ENCODE results near the gene GCNA.

GCNA gene, protein sequence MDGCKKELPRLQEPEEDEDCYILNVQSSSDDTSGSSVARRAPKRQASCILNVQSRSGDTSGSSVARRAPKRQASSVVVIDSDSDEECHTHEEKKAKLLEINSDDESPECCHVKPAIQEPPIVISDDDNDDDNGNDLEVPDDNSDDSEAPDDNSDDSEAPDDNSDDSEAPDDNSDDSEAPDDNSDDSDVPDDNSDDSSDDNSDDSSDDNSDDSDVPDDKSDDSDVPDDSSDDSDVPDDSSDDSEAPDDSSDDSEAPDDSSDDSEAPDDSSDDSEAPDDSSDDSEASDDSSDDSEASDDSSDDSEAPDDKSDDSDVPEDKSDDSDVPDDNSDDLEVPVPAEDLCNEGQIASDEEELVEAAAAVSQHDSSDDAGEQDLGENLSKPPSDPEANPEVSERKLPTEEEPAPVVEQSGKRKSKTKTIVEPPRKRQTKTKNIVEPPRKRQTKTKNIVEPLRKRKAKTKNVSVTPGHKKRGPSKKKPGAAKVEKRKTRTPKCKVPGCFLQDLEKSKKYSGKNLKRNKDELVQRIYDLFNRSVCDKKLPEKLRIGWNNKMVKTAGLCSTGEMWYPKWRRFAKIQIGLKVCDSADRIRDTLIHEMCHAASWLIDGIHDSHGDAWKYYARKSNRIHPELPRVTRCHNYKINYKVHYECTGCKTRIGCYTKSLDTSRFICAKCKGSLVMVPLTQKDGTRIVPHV

DNA sequence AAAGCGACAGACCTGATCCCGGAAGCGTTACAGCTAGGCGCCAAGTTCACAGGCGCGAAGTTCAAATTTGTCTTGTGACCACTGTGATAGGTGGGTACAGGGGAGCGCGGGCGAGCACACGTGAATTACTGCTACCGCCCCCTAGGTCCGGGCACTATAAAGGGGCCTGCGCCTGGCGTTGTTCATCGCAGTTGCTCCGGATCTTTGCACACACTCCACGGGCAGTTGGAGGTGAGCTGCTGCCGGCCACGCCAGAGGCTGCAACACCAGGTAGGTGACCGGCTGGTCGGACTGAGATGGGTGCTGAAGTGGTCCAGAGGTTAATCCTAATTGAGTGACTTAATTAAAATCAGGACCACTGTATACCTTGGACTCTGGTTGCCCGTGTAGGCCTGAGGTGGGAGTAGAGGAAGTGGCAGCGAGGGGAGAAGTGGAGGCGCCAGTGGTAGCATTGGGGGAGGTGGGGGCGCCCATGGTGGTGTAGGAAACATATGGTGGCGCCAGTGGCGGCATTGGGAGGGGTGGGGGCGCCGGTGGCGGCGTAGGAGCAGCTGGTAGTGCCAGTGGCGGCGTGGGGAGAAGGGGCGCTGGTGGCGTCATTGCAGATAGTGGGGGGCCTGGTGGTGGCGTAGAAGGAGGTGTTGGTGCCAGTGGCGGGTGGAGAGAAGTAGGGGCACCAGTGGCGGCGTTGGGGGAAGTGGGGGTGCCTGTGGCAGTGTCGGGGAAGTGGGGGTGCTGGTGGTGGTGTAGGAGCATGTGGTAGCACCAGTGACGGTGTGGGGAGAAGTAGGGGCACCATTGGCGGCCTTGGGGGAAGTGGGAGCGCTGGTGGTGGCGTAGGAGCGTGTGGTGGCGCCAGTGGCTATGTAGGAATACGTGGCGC, at the start of gene GCNA:
TSS of gene GCNA (plus strand) at position 185 of the 883 bp plus-strand sequence. CDS start 2,385 bp downstream, outside the sequence.
- DNase-seq: no peak

DNA sequence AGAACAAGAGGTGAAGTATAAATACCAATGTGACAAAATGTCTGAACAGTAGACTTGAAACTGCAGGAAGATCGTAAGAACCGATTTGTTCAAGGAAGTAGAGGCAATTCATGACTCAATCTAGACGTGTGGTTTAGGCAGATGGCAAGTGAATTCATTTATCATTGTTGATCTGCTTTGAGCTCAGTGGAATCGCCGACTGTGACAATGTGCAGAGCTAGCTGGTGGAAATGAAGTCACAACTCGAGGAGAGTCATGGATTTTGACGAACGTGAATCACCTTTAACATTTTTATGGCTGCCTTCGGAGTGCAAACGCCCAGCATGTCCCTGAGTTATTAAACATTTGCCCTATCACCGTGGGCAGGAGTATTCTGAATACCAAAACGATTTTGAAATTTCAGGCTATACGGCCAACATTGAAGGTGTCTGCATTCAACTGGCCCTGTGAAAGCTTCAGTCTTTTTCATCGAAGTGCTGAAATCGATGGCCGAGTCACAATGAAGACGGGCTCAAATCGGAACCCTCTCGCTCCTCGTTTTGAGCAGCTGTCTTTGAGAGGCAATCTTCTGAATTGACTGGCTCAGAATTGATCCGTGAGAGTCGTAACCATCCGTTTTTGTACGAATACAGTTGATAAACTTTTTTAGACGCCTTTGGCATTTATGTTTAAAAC, 46.0 kb upstream of the GCNA start:
- DNase-seq: no peak

DNA sequence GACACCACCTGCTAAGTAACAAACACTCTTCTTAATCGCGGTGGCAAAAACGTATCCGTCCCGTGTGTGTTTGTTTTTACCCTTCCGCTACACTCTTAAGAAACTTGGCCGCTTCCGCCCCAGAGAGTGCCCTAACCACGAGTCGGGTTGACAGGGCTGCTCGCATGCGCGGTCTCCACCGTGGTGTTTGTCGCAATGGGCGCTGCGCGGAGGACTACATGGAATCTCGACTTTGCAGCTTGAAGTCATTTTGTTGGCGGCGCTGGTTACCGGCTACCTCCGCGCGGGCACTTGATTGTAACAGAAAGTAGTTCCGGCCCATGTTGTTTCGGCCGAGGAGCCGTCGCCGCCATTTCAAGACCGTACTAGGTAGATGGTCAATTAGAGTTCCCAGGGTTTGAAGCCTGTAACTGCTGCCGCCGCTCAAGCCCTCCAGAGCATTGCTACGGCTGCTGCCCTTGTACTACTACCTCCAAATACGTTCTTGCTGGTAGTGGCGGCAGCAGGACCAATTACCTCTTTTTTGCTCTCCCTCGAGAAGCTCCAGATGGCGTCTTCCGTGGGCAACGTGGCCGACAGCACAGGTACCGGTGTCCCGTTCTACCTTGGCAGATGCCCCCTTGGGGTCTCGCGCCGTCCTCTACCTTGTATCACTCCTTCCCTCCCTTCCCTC, 45.3 kb upstream of the GCNA start, which contains the start of gene OGT:
TSS of gene OGT (plus strand) at position 352 of the 673 bp plus-strand sequence. CDS start at position 548, 196 bp downstream.
- DNase-seq: peak; percentile 96

DNA sequence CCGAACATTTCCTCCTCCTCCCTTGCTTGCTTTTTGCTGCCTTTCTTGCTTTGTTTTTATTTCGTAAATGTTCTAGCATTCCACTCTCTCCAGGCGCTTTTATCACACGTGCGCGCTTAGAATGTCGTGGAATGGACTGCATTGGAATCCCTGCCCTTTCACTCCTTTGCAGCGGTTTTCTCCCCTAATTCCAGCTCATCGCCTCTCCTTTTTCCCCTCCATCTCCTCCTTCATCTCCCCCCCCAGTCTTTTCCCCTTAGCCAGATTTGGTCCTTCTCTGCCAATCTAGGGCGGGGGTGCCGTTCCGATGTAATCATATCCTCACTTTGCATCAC, 44.8 kb upstream of the GCNA start:
- DNase-seq: peak; percentile 49

DNA sequence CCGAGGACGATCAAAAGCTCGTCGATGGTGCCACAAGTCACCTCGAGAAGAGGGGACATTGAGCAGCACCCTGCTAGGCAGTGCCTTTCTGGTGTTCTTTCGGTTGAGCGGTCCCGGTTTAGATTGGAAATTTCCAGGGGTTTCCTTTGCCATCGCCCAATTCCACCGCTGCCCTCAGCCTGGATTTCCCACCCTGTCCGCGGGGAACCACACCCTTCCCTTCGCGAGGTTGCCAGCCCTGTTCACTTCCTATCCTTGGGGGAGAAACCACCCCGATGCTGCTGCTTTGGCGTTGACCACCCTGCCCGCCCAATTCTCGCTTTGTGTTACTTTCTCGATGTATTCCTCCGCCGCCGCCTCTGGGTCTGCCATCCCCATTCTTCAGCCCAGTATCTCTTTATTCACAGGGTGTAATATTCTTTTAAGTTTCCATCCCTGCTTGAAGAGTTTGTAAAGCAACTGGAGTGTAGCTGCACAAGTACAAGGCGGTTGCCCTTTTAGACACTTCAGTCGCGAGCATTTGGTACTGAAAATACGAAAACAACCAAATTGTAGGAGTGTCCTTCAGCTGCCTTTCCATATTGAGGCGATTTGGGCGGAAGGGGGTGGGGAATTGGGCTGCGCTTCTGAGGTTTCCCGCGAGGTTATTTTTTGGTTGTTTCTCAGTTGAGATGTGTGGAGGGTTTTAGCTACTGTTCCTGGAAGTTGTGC, 44.2 kb upstream of the GCNA start:
- peak; percentile 66 for DNase-seq

DNA sequence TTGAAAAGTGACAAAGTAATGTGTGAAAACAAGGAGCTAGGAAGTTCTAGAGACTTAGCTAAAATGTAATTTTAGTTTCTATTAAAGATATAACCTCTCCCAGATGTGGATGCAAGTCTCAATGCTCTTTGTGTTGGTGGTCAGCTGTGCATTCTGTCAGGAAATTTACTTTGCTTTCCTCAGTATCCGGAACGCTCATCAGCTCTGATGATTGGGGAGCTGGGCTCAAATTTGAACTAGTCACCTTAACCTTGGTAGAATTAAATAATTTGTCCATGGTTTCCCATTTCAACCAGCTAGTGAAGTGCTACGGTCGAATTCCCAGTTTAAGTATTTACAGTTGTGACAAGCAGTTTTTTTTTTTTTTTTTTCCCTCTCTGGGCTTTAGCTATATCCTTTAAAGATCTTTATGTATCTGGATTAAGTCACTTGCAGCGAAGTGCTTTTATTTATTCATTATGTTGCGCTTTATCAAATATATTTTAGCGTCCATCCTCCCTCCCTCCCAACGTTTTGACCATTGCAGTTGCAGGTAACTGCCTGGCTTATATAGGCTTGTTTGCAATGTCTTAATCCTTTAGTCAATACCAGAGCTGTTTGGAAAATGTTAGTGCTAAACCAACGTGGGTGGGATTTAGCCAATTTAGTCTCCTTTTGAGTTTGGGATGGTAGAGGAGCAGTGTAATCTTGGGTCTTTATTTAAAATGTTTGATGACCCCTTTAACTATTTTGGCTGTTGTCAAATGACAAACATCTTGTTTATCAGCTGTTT, 43.3 kb upstream of the GCNA start:
- DNase-seq: no peak

DNA sequence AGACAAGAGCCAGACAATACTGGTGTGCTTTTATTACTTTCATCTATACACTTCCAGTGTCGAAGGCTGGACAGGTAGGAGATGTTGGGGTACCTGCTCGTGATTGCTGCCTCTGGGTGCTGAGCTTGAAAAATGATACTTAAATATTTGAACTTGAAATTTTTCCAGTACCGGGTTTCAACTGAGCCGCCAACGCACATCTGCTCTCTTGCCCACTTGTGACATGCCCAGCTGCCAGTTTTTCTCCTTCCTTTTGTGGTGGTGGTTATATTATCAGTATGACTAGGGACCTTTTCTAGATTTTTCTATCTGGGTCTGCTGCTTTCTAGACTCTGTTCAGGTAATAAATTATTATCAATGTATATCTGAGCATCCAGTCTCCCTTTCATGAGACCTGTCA, 42.0 kb upstream of the GCNA start:
- DNase-seq: peak; percentile 28

DNA sequence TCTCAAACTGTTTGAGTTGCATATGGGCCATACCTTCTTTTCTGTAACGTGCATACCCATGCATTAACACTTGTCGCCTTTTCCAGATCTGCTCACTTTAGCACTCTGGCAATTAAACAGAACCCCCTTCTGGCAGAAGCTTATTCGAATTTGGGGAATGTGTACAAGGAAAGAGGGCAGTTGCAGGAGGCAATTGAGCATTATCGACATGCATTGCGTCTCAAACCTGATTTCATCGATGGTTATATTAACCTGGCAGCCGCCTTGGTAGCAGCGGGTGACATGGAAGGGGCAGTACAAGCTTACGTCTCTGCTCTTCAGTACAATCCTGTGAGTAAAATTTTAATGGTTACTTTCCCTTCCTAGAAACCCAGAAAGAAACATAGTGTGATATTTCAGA, 40.5 kb upstream of the GCNA start:
- DNase-seq: no peak

DNA sequence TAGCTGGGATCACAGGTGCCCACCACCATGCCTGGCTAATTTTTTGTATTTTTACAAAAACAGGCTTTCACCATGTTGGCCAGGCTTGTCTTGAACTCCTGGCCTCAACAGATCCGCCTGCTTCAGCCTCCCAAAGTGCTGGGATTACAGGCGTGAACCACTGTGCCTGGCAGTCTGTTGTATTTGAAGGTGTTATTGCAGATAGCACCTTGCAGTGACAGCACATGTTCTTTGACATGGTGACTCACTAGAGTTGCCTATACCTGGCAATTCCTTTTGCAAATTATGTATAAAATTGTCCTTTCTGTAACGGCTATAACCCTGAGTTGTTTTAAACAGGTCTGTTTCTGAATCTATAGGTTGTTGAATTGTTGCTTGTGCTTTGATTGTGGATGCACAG, 37.4 kb upstream of the GCNA start:
- DNase-seq: no peak

DNA sequence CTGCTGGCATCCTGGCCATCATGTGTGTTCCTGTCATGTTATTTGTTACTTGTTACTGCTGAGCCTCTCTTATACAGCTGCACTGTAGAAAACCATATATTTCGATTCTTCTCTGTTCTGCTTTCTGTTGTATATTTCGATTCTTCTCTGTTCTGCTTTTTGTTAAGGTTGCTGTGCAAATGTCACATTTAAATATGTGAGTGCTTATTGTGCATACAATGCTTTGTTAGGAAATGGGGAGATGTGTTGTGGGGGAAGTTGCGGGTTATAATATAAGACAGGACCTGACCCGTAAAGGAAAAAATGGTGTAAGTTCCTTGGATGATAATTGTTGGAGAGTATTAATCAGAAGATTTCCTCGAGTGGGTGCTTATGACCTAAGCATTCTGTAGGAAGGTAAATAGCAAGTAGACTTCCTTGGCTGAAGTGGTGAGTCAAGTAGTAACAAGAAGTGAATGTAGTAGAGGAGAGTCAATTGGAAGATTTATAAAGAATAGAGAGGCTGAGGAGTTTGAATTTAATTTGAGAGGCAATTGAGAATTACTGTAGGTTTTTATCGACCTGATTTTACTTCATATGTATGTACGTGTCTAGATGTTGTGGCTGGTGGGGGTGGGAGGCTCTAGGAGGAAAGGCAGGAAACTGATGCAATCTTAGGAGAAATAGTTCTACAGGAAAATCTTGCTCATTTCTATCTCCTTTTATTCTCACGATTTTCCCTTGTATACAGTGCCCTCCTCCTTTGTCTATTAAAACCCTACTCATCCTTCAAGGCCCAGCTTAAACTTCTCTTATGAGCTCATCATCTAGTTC, 36.8 kb upstream of the GCNA start:
- no peak for DNase-seq

DNA sequence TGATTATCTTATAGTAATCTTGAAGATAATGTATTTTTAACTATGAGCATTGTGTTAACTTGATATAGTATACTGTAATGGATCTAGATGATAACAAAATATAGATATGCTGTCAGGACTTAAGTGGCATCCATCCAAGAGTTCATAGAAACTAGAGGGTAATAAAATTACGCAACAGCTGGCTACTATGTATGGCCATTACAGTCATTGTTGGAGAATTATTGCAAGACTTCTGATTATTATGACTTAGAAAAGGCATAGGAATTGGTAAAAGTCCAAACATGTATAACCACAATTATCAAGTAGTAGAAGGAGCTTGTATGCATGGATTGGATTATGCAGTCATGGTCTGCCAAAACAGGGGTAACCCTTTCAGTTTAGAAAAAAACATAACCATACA, 35.8 kb upstream of the GCNA start:
- DNase-seq: no peak

DNA sequence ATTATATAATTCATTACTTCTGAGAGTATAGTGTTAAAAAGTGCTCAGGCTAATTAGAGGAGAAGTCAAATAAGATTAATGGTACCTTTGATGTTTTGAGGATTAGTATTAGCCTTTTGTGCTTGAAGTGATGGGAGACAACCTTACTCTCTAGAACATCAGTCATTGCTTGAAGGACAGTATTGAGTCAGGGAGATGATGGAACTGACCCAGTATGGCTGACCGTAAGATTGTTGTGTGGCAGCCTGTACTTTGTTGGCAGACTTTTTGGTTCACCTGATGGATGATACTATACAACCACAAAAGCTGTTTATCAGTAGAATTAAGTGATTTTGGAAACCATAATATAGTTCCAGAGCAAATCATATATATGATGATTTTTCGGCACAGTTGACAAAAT, 35.4 kb upstream of the GCNA start:
- DNase-seq: no peak

DNA sequence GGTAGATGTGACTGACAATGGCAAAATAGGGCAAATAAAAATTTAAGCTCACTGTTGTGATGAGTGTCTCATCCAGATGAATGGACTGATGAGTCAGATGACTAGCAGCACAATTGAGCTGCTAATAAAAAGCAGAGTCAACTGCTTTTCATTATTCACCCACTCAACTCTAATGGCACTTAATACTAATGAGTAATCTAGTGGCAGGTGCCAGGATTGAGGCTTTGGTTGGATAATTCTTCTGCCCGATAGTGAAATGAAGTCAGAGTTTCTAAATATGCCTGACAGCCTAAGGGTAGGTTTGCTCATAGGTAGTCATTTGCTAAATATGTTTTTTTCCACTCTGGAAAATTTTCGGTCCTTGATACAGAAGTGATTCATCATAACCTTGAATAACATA, 34.9 kb upstream of the GCNA start:
- DNase-seq: no peak

DNA sequence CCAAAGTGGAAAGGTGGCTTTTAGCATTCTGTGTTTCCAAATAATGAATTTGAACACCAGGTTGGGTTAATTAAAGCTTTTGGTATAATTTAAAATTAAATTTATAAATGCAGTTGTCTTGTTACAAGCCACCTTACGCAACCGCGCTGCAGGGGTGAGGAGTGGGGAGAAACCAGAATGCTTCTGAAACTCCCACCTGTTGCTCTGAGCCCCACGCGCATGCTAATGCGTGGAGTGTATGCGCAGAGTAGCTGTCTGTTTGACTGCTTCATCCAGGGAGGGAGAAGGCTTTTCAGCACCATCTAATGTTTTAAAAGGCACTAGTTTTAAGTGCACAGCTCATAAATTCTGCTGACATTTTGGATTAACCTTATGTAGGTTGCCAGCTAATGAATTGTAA, 32.9 kb upstream of the GCNA start:
- no peak for DNase-seq

DNA sequence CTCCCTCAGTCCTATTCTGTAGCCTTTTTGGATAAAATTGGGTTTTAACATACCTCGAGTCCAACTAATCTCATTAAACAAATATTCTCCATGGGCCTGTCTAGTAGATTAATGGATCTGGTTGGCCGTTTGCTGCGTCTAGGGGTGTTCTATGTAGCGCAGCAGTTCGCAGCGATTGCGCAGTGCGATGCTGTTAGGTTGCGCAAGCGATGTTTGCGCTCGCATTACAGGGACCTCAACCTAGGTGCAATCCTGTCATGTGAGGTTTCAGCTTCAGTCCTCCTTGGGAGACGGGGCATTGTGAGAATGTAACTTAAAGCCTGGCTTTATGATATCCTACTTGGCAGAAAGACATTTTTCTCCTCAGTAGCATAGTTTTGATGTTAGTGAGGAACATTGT, 31.4 kb upstream of the GCNA start:
- no peak for DNase-seq

DNA sequence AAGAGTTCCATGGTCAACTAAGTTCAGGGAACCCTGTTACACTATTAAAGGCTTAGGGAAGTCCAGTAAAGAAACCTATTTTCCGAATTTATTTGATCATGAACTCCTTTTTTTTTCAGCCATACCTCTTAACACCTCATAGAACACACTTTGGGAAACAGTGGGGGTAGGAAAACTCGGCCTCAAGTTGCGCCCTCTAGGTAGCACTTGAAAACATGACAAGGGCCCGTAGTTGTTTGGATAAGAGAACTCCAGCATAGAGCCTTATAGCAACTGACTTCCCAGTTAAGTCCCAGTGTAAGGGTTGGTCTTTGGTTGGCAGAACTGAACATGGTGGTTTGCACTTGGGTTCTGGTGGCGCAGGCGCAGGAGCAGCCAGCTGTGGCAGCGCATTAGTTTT, 30.9 kb upstream of the GCNA start:
- DNase-seq: no peak

DNA sequence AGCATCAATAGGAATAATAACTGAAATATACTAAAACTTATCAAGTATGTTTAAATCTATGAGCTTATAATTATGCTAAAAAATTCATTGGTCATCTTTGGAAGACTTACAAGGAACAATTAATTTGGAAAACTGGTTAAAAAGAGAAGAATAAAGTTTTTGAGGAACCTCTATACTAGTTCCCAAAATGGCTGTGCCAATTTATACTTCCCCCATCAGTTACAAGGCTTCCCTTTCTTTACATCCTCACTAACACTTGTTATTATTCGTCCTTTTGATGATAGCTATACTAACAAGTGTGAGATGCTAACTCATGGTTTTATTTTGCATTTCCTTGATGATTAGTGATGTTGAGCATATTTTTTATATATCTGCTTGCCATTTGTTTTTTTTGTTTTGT, 28.3 kb upstream of the GCNA start:
- DNase-seq: no peak

DNA sequence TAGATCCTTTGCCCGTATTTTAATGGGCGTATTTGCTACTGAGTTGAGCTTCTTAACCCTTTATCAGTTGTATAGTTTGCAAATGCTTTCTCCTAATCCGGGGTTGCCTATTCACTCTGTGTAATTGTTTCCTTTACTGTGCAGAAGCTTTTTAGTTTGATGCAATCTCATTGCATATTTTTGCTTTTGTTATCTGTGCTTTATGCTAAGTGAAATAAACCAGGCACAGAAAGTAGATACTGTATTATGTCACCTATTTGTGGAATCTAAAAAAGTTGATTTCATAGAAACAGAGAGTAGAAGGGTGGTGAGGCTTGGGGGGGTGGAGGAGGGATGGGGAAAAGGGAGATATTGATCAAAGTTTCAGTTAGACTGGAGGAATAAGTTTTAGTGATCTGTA, 27.7 kb upstream of the GCNA start:
- DNase-seq: no peak

DNA sequence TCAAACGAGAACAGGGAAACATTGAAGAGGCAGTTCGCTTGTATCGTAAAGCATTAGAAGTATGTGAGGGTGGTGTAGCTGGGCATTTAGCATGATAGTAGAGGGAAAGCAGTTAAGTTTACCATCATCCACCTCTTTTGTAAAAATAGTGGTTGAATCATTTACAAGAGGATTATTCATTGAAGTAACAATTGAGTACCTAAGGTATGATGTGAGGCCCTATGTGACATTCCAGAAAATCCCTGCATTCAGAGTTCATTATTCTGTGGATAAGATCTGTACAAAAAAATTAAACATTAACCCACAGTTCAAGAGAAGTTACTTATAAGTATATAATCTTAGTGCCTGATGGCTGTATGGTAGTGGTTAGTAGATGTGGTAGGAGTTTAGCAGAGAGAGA, 22.2 kb upstream of the GCNA start:
- no peak for DNase-seq

DNA sequence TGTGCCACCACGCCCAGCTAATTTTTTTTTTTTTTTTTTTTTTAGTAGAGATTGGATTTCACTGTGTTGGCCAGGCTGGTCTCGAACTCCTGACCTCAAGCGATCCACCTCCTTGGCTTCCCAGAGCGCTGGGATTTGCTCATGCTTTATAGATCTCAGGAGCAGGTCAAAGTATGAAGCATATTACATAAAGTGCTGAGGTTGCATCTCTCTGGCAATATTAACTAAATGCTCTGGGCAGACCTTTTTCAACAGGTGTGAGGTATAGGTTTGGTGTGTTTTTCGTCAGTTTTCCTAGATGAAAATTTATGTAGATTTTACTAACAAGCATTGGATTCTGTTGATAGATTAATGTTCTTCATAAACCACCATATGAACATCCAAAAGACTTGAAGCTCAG, 19.3 kb upstream of the GCNA start:
- no peak for DNase-seq

All from NCI-H1092 treated with DMSO at 0.1 percent for 48 hours (cell line).